ENCODE results near the gene XKRX. TPM values are rescaled to one million over a fixed set of nuclear protein-coding genes. Genes with fewer than 3 reads are reported as not detected.

XKRX gene
- total RNA-seq, 1 donor from 2014 or later = not detected

DNA sequence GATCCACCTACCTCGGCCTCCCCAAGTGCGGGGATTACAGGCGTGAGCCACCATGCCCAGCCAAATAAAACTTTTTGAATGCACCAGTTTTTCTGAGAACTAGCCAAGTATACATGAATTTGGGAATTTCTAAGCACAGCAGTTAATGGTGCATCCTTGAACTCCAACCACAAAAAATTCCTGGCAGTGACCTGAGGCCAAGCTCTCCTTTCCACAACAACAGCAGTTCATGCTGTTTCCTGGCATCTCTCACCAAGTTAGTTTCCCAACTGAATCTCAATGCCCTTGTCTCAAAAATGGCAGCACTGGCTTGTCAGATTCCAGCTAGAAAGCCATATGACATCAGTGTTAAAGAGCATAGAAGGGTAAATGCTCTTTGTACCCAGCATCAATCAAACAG, 15.9 kb upstream of the XKRX start:
- Mint-ChIP-seq H3K27me3 (ENCODE audit: unreplicated experiment) (peaks cover 2% of the 10 kb centered on the region), H3K4me1 (ENCODE audit: unreplicated experiment) (peaks cover 2% of the 10 kb centered on the region), H3K9me3 (ENCODE audit: unreplicated experiment) (peaks cover 7% of the 10 kb centered on the region), H3K4me3 (ENCODE audit: unreplicated experiment) (no peak overlapping the region), H3K36me3 (ENCODE audit: unreplicated experiment) (no peaks in the 10 kb centered on the region), H3K27ac (ENCODE audit: unreplicated experiment) (no peak overlapping the region)
- no peak for DNase-seq (ENCODE audit: extremely low spot score, unreplicated experiment)
- TF ChIP-seq, protein P1, sequence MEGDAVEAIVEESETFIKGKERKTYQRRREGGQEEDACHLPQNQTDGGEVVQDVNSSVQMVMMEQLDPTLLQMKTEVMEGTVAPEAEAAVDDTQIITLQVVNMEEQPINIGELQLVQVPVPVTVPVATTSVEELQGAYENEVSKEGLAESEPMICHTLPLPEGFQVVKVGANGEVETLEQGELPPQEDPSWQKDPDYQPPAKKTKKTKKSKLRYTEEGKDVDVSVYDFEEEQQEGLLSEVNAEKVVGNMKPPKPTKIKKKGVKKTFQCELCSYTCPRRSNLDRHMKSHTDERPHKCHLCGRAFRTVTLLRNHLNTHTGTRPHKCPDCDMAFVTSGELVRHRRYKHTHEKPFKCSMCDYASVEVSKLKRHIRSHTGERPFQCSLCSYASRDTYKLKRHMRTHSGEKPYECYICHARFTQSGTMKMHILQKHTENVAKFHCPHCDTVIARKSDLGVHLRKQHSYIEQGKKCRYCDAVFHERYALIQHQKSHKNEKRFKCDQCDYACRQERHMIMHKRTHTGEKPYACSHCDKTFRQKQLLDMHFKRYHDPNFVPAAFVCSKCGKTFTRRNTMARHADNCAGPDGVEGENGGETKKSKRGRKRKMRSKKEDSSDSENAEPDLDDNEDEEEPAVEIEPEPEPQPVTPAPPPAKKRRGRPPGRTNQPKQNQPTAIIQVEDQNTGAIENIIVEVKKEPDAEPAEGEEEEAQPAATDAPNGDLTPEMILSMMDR (IDR thresholded peaks at IDR 0.05) = no peak

DNA sequence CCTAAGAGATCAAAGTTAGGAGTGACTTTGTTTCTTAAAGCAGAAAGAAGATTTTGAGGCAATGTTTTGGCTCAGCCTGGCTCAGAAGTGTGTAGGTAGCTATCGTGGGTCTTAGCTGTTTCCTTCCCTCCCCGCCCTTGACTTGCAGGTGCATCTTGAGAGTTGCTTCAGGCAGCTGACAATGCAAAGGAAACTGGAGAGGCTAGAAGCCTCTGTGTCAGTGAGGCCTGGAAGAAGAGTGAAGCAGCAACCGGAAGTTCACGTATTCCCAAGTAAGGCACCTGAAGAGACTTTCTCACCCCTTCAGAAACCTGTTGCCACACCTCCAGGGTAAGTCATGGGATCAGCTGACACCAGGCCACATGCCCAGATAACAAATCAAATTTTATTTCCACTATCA, 10.6 kb upstream of the XKRX start:
- Mint-ChIP-seq H3K9me3 (ENCODE audit: unreplicated experiment) (peaks cover 3% of the 10 kb centered on the region), H3K4me3 (ENCODE audit: unreplicated experiment) (no peak overlapping the region), H3K36me3 (ENCODE audit: unreplicated experiment) (no peaks in the 10 kb centered on the region), H3K4me1 (ENCODE audit: unreplicated experiment) (no peaks in the 10 kb centered on the region), H3K27me3 (ENCODE audit: unreplicated experiment) (no peaks in the 10 kb centered on the region), H3K27ac (ENCODE audit: unreplicated experiment) (no peak overlapping the region)
- no peak for DNase-seq (ENCODE audit: extremely low spot score, unreplicated experiment)
- TF ChIP-seq, protein P1 (IDR thresholded peaks at IDR 0.05) = no peak

DNA sequence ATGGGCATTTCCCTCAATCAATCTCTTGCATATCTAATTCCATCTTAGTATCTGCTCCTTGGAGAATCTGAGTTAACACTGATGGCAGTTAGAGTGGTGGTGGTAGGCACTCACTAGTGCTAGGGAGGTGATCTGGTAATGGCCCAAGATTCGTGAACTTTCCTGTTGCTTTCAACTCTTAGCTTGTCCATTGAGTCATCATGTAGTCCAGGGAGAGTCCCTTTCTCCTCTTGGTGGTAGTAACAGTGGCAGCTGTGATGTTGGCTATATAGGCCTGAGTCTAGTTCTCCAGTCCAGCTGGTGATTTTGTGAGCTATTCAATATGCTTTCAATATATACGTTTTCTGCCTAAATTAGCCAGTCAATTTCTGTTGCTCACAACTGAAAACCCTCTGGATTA, 7.0 kb upstream of the XKRX start:
- H3K9me3 Mint-ChIP-seq (ENCODE audit: unreplicated experiment) = peaks cover 13% of the 10 kb centered on the region
- H3K4me1 Mint-ChIP-seq (ENCODE audit: unreplicated experiment) = no peaks in the 10 kb centered on the region
- H3K4me3 Mint-ChIP-seq (ENCODE audit: unreplicated experiment) = no peak overlapping the region
- no peaks in the 10 kb centered on the region for H3K36me3 Mint-ChIP-seq (ENCODE audit: unreplicated experiment)
- H3K27ac Mint-ChIP-seq (ENCODE audit: unreplicated experiment) = no peak overlapping the region
- H3K27me3 Mint-ChIP-seq (ENCODE audit: unreplicated experiment) = no peaks in the 10 kb centered on the region
- TF ChIP-seq, protein P1 (IDR thresholded peaks at IDR 0.05) = no peak
- DNase-seq (ENCODE audit: extremely low spot score, unreplicated experiment) = no peak

DNA sequence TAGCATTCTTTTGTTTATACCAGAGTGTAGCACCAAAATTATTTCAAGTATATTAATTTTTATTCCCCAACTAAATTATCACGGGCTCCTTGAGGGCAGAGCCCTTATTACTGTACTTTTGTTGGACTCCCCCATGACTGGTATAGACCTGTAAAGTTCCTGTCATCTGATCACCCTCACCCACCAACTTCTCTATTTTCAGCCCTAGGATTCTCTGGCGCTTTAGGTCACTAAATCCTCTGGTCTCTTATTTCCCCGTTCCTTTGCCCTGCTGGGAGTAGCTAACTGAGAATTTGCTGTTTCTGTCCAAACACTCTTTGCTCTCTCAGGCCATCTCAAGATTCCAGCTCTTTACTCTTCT, 3.2 kb upstream of the XKRX start:
- H3K4me3 Mint-ChIP-seq (ENCODE audit: unreplicated experiment) = no peak overlapping the region
- H3K4me1 Mint-ChIP-seq (ENCODE audit: unreplicated experiment) = peaks cover 5% of the 10 kb centered on the region
- no peaks in the 10 kb centered on the region for H3K36me3 Mint-ChIP-seq (ENCODE audit: unreplicated experiment)
- peaks cover 4% of the 10 kb centered on the region for H3K27me3 Mint-ChIP-seq (ENCODE audit: unreplicated experiment)
- H3K27ac Mint-ChIP-seq (ENCODE audit: unreplicated experiment) = no peak overlapping the region
- TF ChIP-seq, protein P1 (IDR thresholded peaks at IDR 0.05) = no peak
- no peak for DNase-seq (ENCODE audit: extremely low spot score, unreplicated experiment)
- peaks cover 13% of the 10 kb centered on the region for H3K9me3 Mint-ChIP-seq (ENCODE audit: unreplicated experiment)

DNA sequence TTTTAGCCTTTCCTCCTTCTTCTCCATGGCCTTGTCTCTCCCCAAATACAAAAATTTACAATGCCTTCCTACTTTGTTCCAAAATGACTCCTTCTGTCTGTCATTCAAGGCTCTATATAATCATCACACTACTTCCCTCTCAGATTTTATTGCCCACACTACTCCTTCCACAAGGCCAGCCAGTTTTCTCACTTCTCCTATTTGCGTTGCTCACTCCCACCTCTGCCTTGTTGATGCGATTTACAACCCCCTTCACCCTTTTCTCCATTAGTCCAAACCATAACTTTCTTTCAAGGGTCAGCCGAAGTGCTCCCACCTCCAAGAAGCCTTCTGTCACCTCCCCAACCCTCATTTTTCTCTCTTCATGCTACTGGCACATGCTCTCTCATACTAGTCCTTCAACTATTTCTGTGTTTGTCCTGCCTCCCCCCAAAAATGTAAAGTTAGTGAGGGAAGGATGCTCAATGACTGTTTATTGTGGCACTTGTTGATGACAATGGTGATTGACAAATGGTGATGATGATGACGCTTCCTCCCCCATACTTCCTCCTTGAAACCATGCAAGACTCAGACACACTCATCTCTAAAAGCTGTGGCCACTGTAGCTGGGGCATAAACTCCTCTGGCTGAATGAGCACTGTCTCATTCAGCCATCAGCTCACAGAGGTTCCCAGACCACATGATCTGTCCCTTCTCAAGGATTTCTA, 2.7 kb upstream of the XKRX start:
- Mint-ChIP-seq H3K4me3 (ENCODE audit: unreplicated experiment) (no peak overlapping the region), H3K9me3 (ENCODE audit: unreplicated experiment) (peaks cover 13% of the 10 kb centered on the region), H3K27ac (ENCODE audit: unreplicated experiment) (no peak overlapping the region), H3K27me3 (ENCODE audit: unreplicated experiment) (peaks cover 4% of the 10 kb centered on the region), H3K4me1 (ENCODE audit: unreplicated experiment) (peaks cover 5% of the 10 kb centered on the region), H3K36me3 (ENCODE audit: unreplicated experiment) (no peaks in the 10 kb centered on the region)
- DNase-seq (ENCODE audit: extremely low spot score, unreplicated experiment) = no peak
- TF ChIP-seq, protein P1 (IDR thresholded peaks at IDR 0.05) = no peak
